IMR-90 (cell line): ENCODE data around the gene RGS14.
A peak's percentile ranks its signal among the peaks of the same experiment; 100 is the strongest.

ENCODE experiments used
- CEBPB ChIP-seq: IDR thresholded peaks from 2 replicates; pipeline ENCODE4 v1.6.1; 2012; ENCODE audit warnings: low read depth, low read length, improper control_type of control experiment
- MXI1 ChIP-seq: IDR thresholded peaks from 2 replicates; pipeline ENCODE4 v1.6.1; 2012; ENCODE audit warnings: low read depth, mild to moderate bottlenecking, low read length, moderate library complexity, borderline replicate concordance
- POLR2A ChIP-seq: IDR thresholded peaks from 2 replicates; pipeline ENCODE4 v1.6.1; 2012; ENCODE audit warnings: mild to moderate bottlenecking, low read depth, low read length
- RFX5 ChIP-seq: IDR thresholded peaks from 2 replicates; pipeline ENCODE4 v1.8.0; 2012; ENCODE audit warnings: low read depth, mild to moderate bottlenecking, low read length, moderate library complexity
- TF ChIP-seq, protein P1 (sequence below): conservative IDR thresholded peaks from 2 replicates; pipeline ENCODE4 v1.5.1; 2012; ENCODE audit warnings: mild to moderate bottlenecking, low read depth, low read length, improper control_type of control experiment

- no peak for TF ChIP-seq RFX5
- TF ChIP-seq, protein P1, sequence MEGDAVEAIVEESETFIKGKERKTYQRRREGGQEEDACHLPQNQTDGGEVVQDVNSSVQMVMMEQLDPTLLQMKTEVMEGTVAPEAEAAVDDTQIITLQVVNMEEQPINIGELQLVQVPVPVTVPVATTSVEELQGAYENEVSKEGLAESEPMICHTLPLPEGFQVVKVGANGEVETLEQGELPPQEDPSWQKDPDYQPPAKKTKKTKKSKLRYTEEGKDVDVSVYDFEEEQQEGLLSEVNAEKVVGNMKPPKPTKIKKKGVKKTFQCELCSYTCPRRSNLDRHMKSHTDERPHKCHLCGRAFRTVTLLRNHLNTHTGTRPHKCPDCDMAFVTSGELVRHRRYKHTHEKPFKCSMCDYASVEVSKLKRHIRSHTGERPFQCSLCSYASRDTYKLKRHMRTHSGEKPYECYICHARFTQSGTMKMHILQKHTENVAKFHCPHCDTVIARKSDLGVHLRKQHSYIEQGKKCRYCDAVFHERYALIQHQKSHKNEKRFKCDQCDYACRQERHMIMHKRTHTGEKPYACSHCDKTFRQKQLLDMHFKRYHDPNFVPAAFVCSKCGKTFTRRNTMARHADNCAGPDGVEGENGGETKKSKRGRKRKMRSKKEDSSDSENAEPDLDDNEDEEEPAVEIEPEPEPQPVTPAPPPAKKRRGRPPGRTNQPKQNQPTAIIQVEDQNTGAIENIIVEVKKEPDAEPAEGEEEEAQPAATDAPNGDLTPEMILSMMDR: no peak
- TF ChIP-seq CEBPB: peak; percentile 82
- no peak for TF ChIP-seq POLR2A
- TF ChIP-seq MXI1: no peak
These were observed 61.3 kb downstream of the RGS14 start for GRCh38 chr5:177419046-177419445.
